Smooth muscle cell (in vitro differentiated cells): Measurements from ENCODE around the gene POU2F2. TPM values are rescaled to one million over a fixed set of nuclear protein-coding genes. Genes with fewer than 3 reads are reported as not detected.

Experiments
- DNase-seq: peaks from one replicate; lab custom pipeline; 2025; ENCODE audit not compliant: unreplicated experiment; lab: John Stamatoyannopoulos, UW
- H2AFZ ChIP-seq: fragments of 200-600 bp; sonication (generic); 2 replicates; pipeline ENCODE4 v1.6.0; 2016; ENCODE audit warnings: antibody characterized with exemption, low read depth, mild to moderate bottlenecking
- H3F3A ChIP-seq: fragments of 200-600 bp; sonication (generic); 2 replicates; pipeline ENCODE4 v1.6.0; 2017; ENCODE audit warnings: antibody characterized with exemption, low read depth
- H3K27ac ChIP-seq: fragments of 200-600 bp; sonication (generic); 2 replicates; pipeline ENCODE4 v1.5.1; 2016; ENCODE audit warnings: low read depth, mild to moderate bottlenecking
- H3K27me3 ChIP-seq: fragments of 200-600 bp; sonication (generic); 2 replicates; pipeline ENCODE4 v1.6.1; 2016; ENCODE audit warnings: low read depth, mild to moderate bottlenecking
- H3K36me3 ChIP-seq: fragments of 200-600 bp; sonication (generic); 2 replicates; pipeline ENCODE4 v1.5.1; 2016; ENCODE audit warnings: low read depth
- H3K4me1 ChIP-seq: fragments of 200-600 bp; sonication (generic); 2 replicates; pipeline ENCODE4 v1.5.1; 2016; ENCODE audit warnings: low read depth
- H3K4me2 ChIP-seq: fragments of 200-600 bp; sonication (generic); 2 replicates; pipeline ENCODE4 v1.6.0; 2016; ENCODE audit warnings: mild to moderate bottlenecking
- H3K4me3 ChIP-seq: fragments of 200-600 bp; sonication (generic); 2 replicates; pipeline ENCODE4 v1.5.1; 2016; ENCODE audit warnings: mild to moderate bottlenecking
- H3K79me2 ChIP-seq: fragments of 200-600 bp; sonication (generic); 2 replicates; pipeline ENCODE4 v1.6.0; 2016; ENCODE audit warnings: low read depth, mild to moderate bottlenecking
- H3K9ac ChIP-seq: fragments of 200-600 bp; sonication (generic); 2 replicates; pipeline ENCODE4 v1.6.0; 2016; ENCODE audit warnings: low read depth
- H3K9me3 ChIP-seq: fragments of 200-600 bp; sonication (generic); replicated peaks from 2 replicates; pipeline ENCODE4 v1.5.1; 2016; ENCODE audit warnings: low read depth
- H4K20me1 ChIP-seq: fragments of 200-600 bp; sonication (generic); 2 replicates; pipeline ENCODE4 v1.6.0; 2016; ENCODE audit warnings: low read depth
- CTCF ChIP-seq: fragments of 200-600 bp; sonication (generic); IDR thresholded peaks from 2 replicates; pipeline ENCODE4 v1.5.1; 2017; ENCODE audit warnings: borderline replicate concordance, mild to moderate bottlenecking, antibody characterized with exemption; ENCODE audit not compliant: insufficient read depth, poor library complexity, severe bottlenecking
- WGBS: methylation state at CpG from one replicate; pipeline ENCODE4 v1.1.7; 2016; ENCODE audit warnings: low lambda C conversion rate; 5-methylcytosine and 5-hydroxymethylcytosine counted together
- polyA plus RNA-seq: library from polyadenylated mRNA; unstranded; fragments of >200 nt; fragmentation: Nextera tagmentation; extraction: Ambion mirVana; gene quantifications from 2 replicates; pipeline ENCODE4 v1.2.1, GENCODE V29; 2016
- total RNA-seq: library from RNA; depleted of rRNA; stranded (reverse); fragments of >200 nt; gene quantifications from 2 replicates; pipeline ENCODE4 v1.2.3, GENCODE V29; 2014

Gene POU2F2
- total and polyA plus RNA-seq, 2 experiments from 2014 or later, result 0.99 to 6.3 TPM

GRCh38 chr19:42153672-42154433 lies 21.6 kb upstream of the POU2F2 start:
- DNase-seq, result no peak
- H4K20me1 ChIP-seq, result no peaks in the 10 kb centered on the region
- WGBS, result 77% methylated on average over 13 of the region's 20 CpGs
- H3K36me3 ChIP-seq, result no peaks in the 10 kb centered on the region
- H3K79me2 ChIP-seq, result no peaks in the 10 kb centered on the region
- H3F3A ChIP-seq, result no peaks in the 10 kb centered on the region
- TF ChIP-seq CTCF, result no peak
- H2AFZ ChIP-seq, result no peak overlapping the region
- H3K27me3 ChIP-seq, result peaks cover 47% of the 10 kb centered on the region
- H3K9me3 ChIP-seq, result no peaks in the 10 kb centered on the region
- H3K27ac ChIP-seq, result no peak overlapping the region
- no peak overlapping the region for H3K4me3 ChIP-seq
- H3K4me2 ChIP-seq, result no peak overlapping the region
- no peak overlapping the region for H3K9ac ChIP-seq
- H3K4me1 ChIP-seq, result peaks cover 3% of the 10 kb centered on the region

- Histone ChIP-seq H3K79me2 (no peaks in the 10 kb centered on the region), H3F3A (no peaks in the 10 kb centered on the region), H2AFZ (no peak overlapping the region), H3K4me3 (no peak overlapping the region), H3K9me3 (no peaks in the 10 kb centered on the region), H3K4me1 (peaks cover 3% of the 10 kb centered on the region), H3K4me2 (no peak overlapping the region), H4K20me1 (no peaks in the 10 kb centered on the region), H3K9ac (no peak overlapping the region), H3K27me3 (peaks cover 47% of the 10 kb centered on the region), H3K36me3 (no peaks in the 10 kb centered on the region), H3K27ac (no peak overlapping the region)
- no peak for DNase-seq
- TF ChIP-seq CTCF, result no peak
- WGBS, result 95% methylated on average over 23 of the region's 25 CpGs
Observed at GRCh38 chr19:42152910-42153671, 20.8 kb upstream of the POU2F2 start.

GRCh38 chr19:42151782-42152684 lies 19.8 kb upstream of the POU2F2 start:
- Histone ChIP-seq H3K9me3 (no peaks in the 10 kb centered on the region), H3K4me1 (peaks cover 3% of the 10 kb centered on the region), H3K79me2 (no peaks in the 10 kb centered on the region), H3K27me3 (peaks cover 45% of the 10 kb centered on the region), H3K4me3 (no peak overlapping the region), H4K20me1 (no peaks in the 10 kb centered on the region), H2AFZ (no peak overlapping the region), H3K4me2 (no peak overlapping the region), H3K27ac (no peak overlapping the region), H3K9ac (no peak overlapping the region), H3F3A (no peaks in the 10 kb centered on the region), H3K36me3 (no peaks in the 10 kb centered on the region)
- TF ChIP-seq CTCF, result no peak
- 95% methylated on average over 13 of the region's 20 CpGs for WGBS
- DNase-seq, result no peak
